CD4-positive, alpha-beta T cell treated with Interleukin-6 for 4 hours (primary cell): ENCODE measurements around the gene ZNF276.
"Not testable (repeated sequence)": the region's sequence is repeated elsewhere in the genome, so short reads cannot be mapped to it uniquely, and the experiment has no call there.

Experiments used
- DNase-seq: peaks from one replicate; pipeline ENCODE4 v3.0.0-alpha.2; 2020; ENCODE audit warnings: mixed read lengths

Gene ZNF276, protein sequence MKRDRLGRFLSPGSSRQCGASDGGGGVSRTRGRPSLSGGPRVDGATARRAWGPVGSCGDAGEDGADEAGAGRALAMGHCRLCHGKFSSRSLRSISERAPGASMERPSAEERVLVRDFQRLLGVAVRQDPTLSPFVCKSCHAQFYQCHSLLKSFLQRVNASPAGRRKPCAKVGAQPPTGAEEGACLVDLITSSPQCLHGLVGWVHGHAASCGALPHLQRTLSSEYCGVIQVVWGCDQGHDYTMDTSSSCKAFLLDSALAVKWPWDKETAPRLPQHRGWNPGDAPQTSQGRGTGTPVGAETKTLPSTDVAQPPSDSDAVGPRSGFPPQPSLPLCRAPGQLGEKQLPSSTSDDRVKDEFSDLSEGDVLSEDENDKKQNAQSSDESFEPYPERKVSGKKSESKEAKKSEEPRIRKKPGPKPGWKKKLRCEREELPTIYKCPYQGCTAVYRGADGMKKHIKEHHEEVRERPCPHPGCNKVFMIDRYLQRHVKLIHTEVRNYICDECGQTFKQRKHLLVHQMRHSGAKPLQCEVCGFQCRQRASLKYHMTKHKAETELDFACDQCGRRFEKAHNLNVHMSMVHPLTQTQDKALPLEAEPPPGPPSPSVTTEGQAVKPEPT

GRCh38 chr16:89720813-89721545, at the start of gene ZNF276, which contains the start of gene VPS9D1:
Gene ZNF276, plus strand, starts transcription at chr16:89721537. Its CDS starts 104 bp downstream, at chr16:89721641.
Gene VPS9D1, minus strand, starts transcription at chr16:89720898. Its CDS starts 37 bp downstream, at chr16:89720861.
- DNase-seq, result peak; percentile 91

DNA sequence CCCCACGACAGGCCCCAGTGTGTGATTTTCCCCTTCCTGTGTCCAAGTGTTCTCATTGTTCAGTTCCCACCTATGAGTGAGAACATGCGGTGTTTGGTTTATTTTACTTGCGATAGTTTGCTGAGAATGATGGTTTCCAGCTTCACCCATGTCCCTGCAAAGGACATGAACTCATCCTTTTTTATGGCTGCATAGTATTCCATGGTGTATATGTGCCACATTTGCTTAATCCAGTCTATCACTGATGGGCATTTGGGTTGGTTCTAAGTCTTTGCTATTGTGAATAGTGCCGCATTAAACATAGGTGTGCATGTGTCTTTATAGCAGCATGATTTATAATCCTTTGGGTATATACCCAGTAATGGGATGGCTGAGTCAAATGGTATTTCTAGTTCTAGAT, 49.8 kb upstream of the ZNF276 start:
- not testable (repeated sequence) for DNase-seq

GRCh38 chr16:89672177-89672941, 49.0 kb upstream of the ZNF276 start:
- no peak for DNase-seq

DNA sequence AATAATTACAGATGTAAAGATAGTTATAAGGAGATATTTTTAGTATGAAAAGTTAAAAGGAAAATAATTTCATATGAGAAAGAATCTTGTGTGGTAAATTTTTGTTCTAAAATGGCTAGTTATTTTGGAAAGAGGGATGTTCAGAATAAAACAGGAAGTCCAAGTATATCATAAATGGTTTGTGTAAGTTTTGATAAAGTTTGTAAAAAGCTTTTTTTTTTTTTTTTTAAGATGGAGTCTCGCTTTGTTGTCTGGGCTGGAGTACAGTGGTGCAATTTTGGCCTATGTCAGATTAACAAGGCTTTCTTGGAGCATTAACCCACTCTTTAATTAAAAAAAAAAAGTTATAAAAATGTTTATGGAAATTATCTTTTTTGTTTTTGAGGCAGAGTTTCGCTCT, 43.1 kb upstream of the ZNF276 start:
- no peak for DNase-seq

DNA sequence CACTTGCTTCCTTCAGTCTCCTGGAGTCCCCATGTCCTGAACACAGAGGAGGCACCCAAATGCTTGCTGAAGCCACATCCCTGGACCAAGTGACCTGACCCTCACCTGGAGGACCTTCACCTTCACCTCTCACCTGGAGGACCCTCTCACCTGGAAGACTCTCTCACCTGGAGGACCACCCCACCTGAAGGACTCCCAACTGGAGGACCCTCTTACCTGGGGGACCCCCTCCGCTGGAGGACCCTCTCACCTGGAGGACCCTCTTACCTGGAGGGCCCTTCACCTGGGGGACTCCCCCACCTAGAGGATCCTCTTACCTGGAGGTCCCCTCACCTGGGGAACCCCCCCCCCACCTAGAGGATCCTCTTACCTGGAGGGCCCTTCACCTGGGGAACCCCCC, 35.4 kb upstream of the ZNF276 start:
- no peak for DNase-seq

- DNase-seq, result peak; percentile 86
These were observed 34.7 kb upstream of the ZNF276 start, which contains the start of gene CDK10 for GRCh38 chr16:89686520-89687091. Gene CDK10, plus strand, starts transcription at chr16:89686689. Its CDS starts 22 bp downstream, at chr16:89686711.

GRCh38 chr16:89687092-89687940, 34.0 kb upstream of the ZNF276 start:
- no peak for DNase-seq

DNA sequence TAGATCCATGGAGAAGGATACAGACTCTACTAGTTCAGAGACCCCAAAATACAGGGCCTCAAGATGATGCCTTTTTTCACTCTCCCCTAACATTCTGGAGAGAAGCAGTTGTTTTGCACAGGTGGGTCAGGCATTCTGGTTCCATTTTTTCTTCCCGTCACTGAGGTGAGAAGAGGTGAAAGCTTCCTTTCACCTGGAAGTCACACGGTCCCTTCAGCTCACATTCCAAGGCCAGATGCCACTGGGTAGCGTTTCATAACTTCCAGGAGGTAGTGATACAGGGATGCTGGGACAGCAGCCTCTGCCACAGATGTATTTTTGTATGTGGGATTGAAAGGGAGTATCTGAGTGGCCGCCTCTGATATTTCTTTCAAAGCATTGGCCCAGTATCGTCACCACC, 32.9 kb upstream of the ZNF276 start:
- no peak for DNase-seq

GRCh38 chr16:89689142-89689541, 32.2 kb upstream of the ZNF276 start:
- DNase-seq, result no peak

- DNase-seq, result not testable (repeated sequence)
These were observed 31.7 kb upstream of the ZNF276 start for GRCh38 chr16:89689621-89690020.

- DNase-seq, result no peak
These were observed 30.9 kb upstream of the ZNF276 start for GRCh38 chr16:89690392-89690901.

DNA sequence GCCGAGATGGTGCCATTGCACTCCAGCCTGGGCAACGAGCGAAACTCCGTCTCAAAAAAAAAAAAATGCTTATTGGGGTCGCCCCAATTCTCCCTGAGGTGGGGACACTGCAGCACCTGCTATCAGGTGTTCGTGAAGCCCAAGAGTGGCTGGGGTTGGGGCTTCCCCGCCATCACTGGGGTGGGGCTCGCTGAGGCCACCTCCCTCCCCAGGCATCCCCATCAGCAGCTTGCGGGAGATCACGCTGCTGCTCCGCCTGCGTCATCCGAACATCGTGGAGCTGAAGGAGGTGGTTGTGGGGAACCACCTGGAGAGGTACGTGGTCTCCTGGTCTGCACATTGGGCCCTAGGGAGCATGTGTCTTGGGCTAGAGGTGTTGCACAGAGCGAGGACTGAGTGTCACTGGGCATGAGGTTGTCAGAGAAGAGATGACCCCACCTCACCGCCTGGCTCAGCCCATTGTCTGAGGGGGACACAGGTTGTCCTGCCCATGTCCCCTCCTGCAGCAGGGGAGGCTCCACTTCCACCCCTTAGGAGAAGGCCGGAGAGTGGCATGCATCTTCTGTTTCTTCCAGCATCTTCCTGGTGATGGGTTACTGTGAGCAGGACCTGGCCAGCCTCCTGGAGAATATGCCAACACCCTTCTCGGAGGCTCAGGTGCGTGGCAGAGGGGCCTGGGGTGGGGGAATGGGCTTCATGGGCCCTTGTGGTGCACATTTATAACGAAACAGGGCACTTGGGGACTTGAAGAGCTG, 29.9 kb upstream of the ZNF276 start:
- no peak for DNase-seq

GRCh38 chr16:89691986-89692569, 29.3 kb upstream of the ZNF276 start:
- DNase-seq, result no peak

GRCh38 chr16:89693289-89693731, 28.0 kb upstream of the ZNF276 start:
- no peak for DNase-seq

- DNase-seq, result no peak
These were observed 27.2 kb upstream of the ZNF276 start for GRCh38 chr16:89693931-89694783.

DNA sequence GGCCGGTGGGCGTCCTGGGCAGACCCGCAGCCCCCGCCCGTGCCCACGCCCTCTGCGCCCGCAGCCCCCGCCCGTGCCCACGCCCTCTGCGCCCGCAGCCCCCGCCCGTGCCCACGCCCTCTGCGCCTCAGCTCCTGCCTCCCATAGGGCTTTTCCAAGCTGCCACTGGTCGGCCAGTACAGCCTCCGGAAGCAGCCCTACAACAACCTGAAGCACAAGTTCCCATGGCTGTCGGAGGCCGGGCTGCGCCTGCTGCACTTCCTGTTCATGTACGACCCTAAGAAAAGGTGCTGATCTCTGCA, 26.6 kb upstream of the ZNF276 start:
- not testable (repeated sequence) for DNase-seq

DNA sequence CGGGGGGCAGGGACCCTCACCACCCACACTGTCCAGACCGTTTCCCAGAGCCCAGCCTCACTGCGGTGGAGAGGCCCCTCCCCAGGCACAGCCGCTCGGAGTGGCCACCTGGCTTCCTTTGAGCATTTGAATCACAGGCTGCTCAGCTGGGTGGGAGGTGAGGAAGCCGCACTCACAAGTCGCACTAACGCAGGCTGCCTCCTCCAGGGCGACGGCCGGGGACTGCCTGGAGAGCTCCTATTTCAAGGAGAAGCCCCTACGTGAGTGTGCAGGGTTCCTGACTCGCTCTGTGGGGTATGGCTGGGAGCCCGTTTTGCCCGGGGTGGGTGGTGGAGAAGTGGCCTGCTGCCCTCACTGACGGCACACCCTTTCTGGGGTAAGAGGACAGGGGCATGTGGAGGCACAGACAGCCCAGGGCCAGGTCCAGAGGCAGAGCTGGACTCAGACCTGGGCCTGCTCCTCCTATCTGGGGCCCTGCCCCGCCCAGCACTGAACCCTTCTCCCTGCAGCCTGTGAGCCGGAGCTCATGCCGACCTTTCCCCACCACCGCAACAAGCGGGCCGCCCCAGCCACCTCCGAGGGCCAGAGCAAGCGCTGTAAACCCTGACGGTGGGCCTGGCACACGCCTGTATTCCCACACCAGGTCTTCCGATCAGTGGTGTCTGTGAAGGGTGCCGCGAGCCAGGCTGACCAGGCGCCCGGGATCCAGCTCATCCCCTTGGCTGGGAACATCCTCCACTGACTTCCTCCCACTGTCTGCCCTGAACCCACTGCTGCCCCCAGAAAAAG, 26.1 kb upstream of the ZNF276 start:
- DNase-seq, result no peak
